Osteoblast (primary cell): ENCODE measurements around the gene MEIS1. TPM values are rescaled to one million over a fixed set of nuclear protein-coding genes. Genes with fewer than 3 reads are reported as not detected.

Experiments used
- DNase-seq: peaks from one replicate; pipeline ENCODE4 v3.0.0; 2011; ENCODE audit warnings: low spot score, mixed read lengths; ENCODE audit not compliant: insufficient read length; ENCODE audit errors: missing footprints
- H2AFZ ChIP-seq: 2 replicates; pipeline ENCODE4 v1.6.0; 2011; ENCODE audit warnings: mild to moderate bottlenecking, low read length
- H3K27ac ChIP-seq: 2 replicates; pipeline ENCODE4 v1.5.1; 2011; ENCODE audit warnings: mild to moderate bottlenecking, low read depth, low read length, moderate library complexity
- H3K27me3 ChIP-seq: 2 replicates; pipeline ENCODE4 v1.6.0; 2012; ENCODE audit warnings: mild to moderate bottlenecking, control low read depth, inconsistent platforms, low read length, moderate library complexity; ENCODE audit not compliant: insufficient read depth
- H3K36me3 ChIP-seq: 2 replicates; pipeline ENCODE4 v1.5.1; 2011; ENCODE audit warnings: mild to moderate bottlenecking, low read length, control low read depth, moderate library complexity; ENCODE audit not compliant: insufficient read depth
- H3K4me1 ChIP-seq: 2 replicates; pipeline ENCODE4 v1.5.1; 2011; ENCODE audit warnings: mild to moderate bottlenecking, low read length, control low read depth, moderate library complexity; ENCODE audit not compliant: insufficient read depth
- H3K4me2 ChIP-seq: 2 replicates; pipeline ENCODE4 v1.6.0; 2011; ENCODE audit warnings: mild to moderate bottlenecking, low read length; ENCODE audit not compliant: insufficient read depth
- H3K4me3 ChIP-seq: fragments of 200-600 bp; sonication (generic); 3 replicates; pipeline ENCODE4 v1.5.1; 2012; ENCODE audit warnings: mild to moderate bottlenecking, low read length, inconsistent platforms; ENCODE audit not compliant: insufficient read depth
- H3K79me2 ChIP-seq: 2 replicates; pipeline ENCODE4 v1.6.0; 2012; ENCODE audit warnings: mild to moderate bottlenecking, low read length, control low read depth, inconsistent platforms; ENCODE audit not compliant: insufficient read depth
- H3K9me3 ChIP-seq: 2 replicates; pipeline ENCODE4 v1.5.1; 2011; ENCODE audit warnings: low read depth, low read length, control low read depth
- H4K20me1 ChIP-seq: 2 replicates; pipeline ENCODE4 v1.6.0; 2012; ENCODE audit warnings: mild to moderate bottlenecking, low read length, control low read depth; ENCODE audit not compliant: insufficient read depth
- CTCF ChIP-seq: IDR thresholded peaks from 2 replicates; pipeline ENCODE4 v1.5.1; 2011; ENCODE audit warnings: mild to moderate bottlenecking, low read depth, low read length, moderate library complexity; ENCODE audit errors: extremely low read depth
- total RNA-seq: library from RNA; depleted of rRNA; stranded (reverse); fragments of >200 nt; gene quantifications from 2 replicates; pipeline ENCODE4 v1.2.3, GENCODE V29; 2012

The MEIS1 gene
- total RNA-seq, 1 donor: 11.9 TPM

GRCh38 chr2:66452917-66453316 lies 18.0 kb downstream of the MEIS1 start:
- H3K4me2 ChIP-seq: no peak overlapping the region
- no peak for TF ChIP-seq CTCF
- no peak overlapping the region for H3K4me3 ChIP-seq
- no peaks in the 10 kb centered on the region for H3K4me1 ChIP-seq
- no peaks in the 10 kb centered on the region for H4K20me1 ChIP-seq
- H3K36me3 ChIP-seq: no peaks in the 10 kb centered on the region
- no peak overlapping the region for H3K27ac ChIP-seq
- no peak overlapping the region for H2AFZ ChIP-seq
- DNase-seq: no peak
- no peaks in the 10 kb centered on the region for H3K27me3 ChIP-seq
- H3K79me2 ChIP-seq: no peaks in the 10 kb centered on the region
- H3K9me3 ChIP-seq: no peaks in the 10 kb centered on the region

GRCh38 chr2:66455490-66455889 lies 20.6 kb downstream of the MEIS1 start:
- Histone ChIP-seq H3K79me2 (no peaks in the 10 kb centered on the region), H3K4me1 (no peaks in the 10 kb centered on the region), H3K9me3 (no peaks in the 10 kb centered on the region), H3K4me3 (no peak overlapping the region), H3K27ac (no peak overlapping the region), H3K27me3 (no peaks in the 10 kb centered on the region), H3K4me2 (no peak overlapping the region), H2AFZ (no peak overlapping the region), H3K36me3 (no peaks in the 10 kb centered on the region), H4K20me1 (no peaks in the 10 kb centered on the region)
- no peak for TF ChIP-seq CTCF
- DNase-seq: no peak

GRCh38 chr2:66456183-66457041 lies 21.5 kb downstream of the MEIS1 start:
- H3K27me3 ChIP-seq: no peaks in the 10 kb centered on the region
- no peaks in the 10 kb centered on the region for H3K79me2 ChIP-seq
- H3K4me1 ChIP-seq: no peaks in the 10 kb centered on the region
- no peaks in the 10 kb centered on the region for H4K20me1 ChIP-seq
- no peak for DNase-seq
- no peaks in the 10 kb centered on the region for H3K9me3 ChIP-seq
- H3K36me3 ChIP-seq: no peaks in the 10 kb centered on the region
- TF ChIP-seq CTCF: no peak
- no peak overlapping the region for H3K4me3 ChIP-seq
- H3K4me2 ChIP-seq: no peak overlapping the region
- H3K27ac ChIP-seq: no peak overlapping the region
- H2AFZ ChIP-seq: no peak overlapping the region

- no peaks in the 10 kb centered on the region for H3K27me3 ChIP-seq
- no peak overlapping the region for H3K4me3 ChIP-seq
- no peaks in the 10 kb centered on the region for H3K9me3 ChIP-seq
- no peaks in the 10 kb centered on the region for H4K20me1 ChIP-seq
- H2AFZ ChIP-seq: no peak overlapping the region
- no peak overlapping the region for H3K4me2 ChIP-seq
- no peak for TF ChIP-seq CTCF
- H3K79me2 ChIP-seq: no peaks in the 10 kb centered on the region
- H3K27ac ChIP-seq: no peak overlapping the region
- DNase-seq: no peak
- no peaks in the 10 kb centered on the region for H3K36me3 ChIP-seq
- no peaks in the 10 kb centered on the region for H3K4me1 ChIP-seq
Measured at GRCh38 chr2:66457545-66457944, 22.6 kb downstream of the MEIS1 start.
